Astrocyte of the spinal cord (primary cell): Measurements from ENCODE around the gene ATF6B.
A peak's percentile ranks its signal among the peaks of the same experiment; 100 is the strongest.

Source experiments
- DNase-seq: peaks from one replicate; pipeline ENCODE4 v3.0.0; 2011; ENCODE audit warnings: low read depth, low spot score
- H3K4me3 ChIP-seq: 2 replicates; pipeline ENCODE4 v1.5.1; 2011; ENCODE audit warnings: low read depth, mild to moderate bottlenecking, low read length, moderate library complexity
- in situ Hi-C: cut with HindIII; loops from 2 replicates; pipeline ENCODE4 v1.10.0; 2017; ENCODE audit warnings: low sequenced_read_pairs
- TF ChIP-seq, protein P1 (sequence below): IDR thresholded peaks from 2 replicates; pipeline ENCODE4 v1.5.1; 2012; ENCODE audit warnings: low read depth, mild to moderate bottlenecking, low read length, inconsistent platforms

ATF6B gene

DNA sequence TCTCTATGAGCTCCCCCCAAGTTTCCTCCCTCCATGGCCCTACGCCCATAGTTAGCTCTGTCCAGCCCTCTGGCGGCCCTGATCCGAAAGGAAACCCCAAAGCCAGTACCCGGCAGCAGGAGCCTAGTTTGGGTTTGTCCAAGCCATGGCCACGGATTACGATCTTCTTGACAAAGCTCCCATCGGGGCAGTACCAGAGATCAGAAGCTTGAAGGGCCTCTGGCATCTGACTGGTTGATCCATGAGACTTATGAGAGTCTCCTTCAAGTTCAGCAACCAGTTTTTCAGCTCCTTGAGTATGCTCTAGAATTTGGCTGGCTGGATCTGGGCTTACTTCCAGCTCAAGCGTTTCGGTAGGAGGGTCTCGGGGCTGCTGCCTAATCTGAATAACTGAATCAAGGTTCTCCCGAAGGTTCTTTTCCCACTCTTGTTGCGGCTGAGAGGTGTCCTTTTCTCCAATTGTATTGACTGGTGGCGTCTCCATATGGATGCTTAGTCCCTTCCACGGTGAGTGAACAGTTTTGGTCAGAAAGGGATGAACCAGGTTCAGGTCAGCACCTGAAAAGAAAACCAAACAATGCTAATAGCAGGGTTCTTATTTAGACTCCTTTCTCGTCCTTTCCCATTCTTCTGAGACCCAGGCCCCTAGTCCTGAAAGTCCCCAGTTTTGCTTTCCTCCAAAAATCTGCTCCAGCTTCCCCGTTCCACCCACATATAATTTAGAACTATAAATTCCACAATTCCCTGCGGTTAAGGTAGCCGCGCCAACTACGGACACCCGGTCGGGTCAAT lies 1.4 kb upstream of the ATF6B start:
- in situ Hi-C loops = no loop called here
- TF ChIP-seq, protein P1, sequence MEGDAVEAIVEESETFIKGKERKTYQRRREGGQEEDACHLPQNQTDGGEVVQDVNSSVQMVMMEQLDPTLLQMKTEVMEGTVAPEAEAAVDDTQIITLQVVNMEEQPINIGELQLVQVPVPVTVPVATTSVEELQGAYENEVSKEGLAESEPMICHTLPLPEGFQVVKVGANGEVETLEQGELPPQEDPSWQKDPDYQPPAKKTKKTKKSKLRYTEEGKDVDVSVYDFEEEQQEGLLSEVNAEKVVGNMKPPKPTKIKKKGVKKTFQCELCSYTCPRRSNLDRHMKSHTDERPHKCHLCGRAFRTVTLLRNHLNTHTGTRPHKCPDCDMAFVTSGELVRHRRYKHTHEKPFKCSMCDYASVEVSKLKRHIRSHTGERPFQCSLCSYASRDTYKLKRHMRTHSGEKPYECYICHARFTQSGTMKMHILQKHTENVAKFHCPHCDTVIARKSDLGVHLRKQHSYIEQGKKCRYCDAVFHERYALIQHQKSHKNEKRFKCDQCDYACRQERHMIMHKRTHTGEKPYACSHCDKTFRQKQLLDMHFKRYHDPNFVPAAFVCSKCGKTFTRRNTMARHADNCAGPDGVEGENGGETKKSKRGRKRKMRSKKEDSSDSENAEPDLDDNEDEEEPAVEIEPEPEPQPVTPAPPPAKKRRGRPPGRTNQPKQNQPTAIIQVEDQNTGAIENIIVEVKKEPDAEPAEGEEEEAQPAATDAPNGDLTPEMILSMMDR = no peak
- peak overlapping the region; percentile 69 for H3K4me3 ChIP-seq
- no peak for DNase-seq

DNA sequence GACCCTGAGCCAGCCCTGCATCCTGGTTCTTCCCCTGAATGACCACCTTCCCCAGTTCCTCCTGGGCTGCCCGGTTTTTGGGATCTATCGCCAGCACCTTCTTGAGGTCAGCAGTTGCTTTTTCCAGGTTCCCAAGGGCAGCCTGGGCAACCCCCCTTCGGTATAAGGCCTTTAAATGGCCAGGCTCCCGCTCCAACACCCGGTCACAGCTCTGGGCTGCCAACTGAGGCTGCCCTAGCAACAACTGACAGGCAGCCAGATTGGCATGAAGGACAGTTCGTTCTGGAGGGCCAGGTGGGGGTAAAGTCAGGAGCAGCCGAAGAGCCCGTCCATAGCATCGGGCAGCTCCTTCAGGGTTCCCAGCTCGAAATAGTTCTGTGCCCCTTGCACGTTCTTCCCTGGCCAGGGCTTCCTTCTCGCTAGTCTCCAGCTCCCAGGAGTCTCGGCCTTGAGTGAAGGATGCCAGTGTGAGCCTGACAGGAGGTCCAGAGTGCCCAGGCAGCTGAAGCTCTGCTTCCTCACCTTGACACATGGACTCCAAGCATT lies 778 bp upstream of the ATF6B start:
- in situ Hi-C loops = no loop called here
- no peak for DNase-seq
- TF ChIP-seq, protein P1 = no peak
- H3K4me3 ChIP-seq = peak overlapping the region; percentile 69

DNA sequence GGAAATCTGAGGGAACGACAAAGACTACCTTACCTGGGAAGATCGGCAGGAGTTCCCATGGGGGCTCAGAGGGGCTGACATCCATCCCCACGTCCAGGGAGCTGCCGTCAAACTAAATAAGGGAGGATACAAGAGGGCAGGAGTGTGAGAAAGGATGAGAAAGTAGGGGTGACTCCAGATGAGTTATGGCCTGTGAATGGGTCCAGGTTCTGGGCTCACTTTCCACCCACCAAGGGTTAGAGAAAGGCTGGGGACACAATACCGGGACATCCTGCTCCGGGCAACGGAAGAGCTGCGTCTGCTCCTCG lies 683 bp downstream of the ATF6B start:
- TF ChIP-seq, protein P1 = no peak
- peak overlapping the region; percentile 100 for H3K4me3 ChIP-seq
- DNase-seq = no peak
- in situ Hi-C loops = no loop called here

DNA sequence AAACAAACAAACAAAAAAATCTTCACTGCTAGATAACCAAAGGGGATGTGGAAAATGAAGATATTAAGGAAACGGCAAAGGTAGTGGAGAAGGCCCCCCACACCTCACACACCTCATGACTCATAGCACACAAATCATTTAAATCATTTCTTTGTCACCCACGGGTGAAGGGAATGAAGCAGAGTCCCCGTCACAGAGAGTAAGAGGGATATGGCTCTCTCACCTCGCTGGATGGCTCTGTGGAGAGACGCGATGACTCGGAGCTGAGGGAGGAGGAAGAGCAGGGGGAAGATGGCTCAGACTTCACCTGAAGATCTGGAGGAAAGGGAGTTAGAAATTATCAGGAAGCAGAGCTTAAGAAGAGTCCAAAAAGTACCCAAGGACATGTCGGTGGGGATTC lies 1.2 kb downstream of the ATF6B start:
- in situ Hi-C loops = no loop called here
- no peak for DNase-seq
- TF ChIP-seq, protein P1 = no peak
- H3K4me3 ChIP-seq = peak overlapping the region; percentile 100

DNA sequence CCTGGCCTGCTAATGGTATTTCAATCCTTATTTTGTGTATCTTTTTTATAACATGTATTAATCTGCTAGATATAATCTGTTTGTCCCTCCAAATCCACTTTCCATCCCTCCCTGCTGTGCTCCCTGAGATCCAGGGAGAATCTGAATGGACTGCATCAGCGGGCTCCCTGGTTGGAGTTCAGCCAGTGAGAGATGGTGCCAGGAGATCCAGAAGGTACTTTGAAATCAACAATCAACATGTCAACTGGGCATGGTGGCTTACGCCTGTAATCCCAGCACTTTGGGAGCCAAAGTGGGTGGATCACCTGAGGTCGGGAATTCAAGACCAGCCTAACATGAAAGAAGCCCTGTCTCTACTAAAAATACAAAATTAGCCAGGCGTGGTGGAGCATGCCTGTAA lies 4.4 kb downstream of the ATF6B start:
- in situ Hi-C loops = no loop called here
- no peak overlapping the region for H3K4me3 ChIP-seq
- TF ChIP-seq, protein P1 = no peak
- DNase-seq = no peak

DNA sequence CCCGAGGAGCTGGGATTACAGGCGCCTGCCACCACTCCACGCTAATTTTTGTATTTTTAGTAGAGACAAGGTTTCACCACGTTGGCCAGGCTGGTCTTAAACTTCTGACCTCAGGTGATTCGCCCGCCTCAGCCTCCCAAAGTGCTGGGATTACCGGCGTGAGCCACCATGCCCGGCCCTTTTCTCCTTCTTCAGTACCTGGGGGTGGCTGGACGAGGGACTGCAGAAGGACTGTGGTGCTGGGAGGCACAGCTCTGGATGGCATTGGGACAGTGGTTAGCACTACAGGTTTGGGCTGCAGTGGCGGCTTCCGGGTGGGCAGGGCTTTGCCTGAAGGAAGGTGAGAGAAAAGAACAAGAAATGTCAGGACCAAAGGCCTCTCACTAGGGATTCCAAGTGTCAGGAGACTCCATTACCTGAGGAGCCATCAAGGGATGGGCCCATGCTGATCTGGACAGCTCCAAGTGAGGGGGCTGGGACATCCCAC lies 7.4 kb downstream of the ATF6B start:
- TF ChIP-seq, protein P1 = no peak
- no peak for DNase-seq
- in situ Hi-C loops = no loop called here
- no peak overlapping the region for H3K4me3 ChIP-seq
